BJ (cell line): Measurements from ENCODE around the gene CTSZ. TPM values are rescaled to one million over a fixed set of nuclear protein-coding genes. Genes with fewer than 3 reads are reported as not detected.

ENCODE experiments used
- CTCF ChIA-PET: fragments of 350-600 bp; formaldehyde crosslinking; extraction: SDS; loops from one replicate; lab custom pipeline; 2021; ENCODE audit warnings: antibody characterized with exemption, inconsistent platforms; lab: Yijun Ruan, JAX
- POLR2A ChIA-PET: fragments of 300-600 bp; sonication (Branson Sonifier 250); formaldehyde crosslinking; extraction: SDS; loops from one replicate; lab custom pipeline; 2021; ENCODE audit warnings: antibody characterized with exemption; lab: Charles Lee
- DNase-seq: peaks from one replicate; pipeline ENCODE4 v3.0.0-alpha.2; 2011; ENCODE audit warnings: low read depth
- H3K27me3 ChIP-seq: 2 replicates; pipeline ENCODE4 v1.6.0; 2011; ENCODE audit warnings: low read length; ENCODE audit not compliant: control insufficient read depth, insufficient read depth
- H3K36me3 ChIP-seq: 2 replicates; pipeline ENCODE4 v1.5.1; 2011; ENCODE audit warnings: low read length; ENCODE audit not compliant: control insufficient read depth, insufficient read depth
- H3K4me3 ChIP-seq: 2 replicates; pipeline ENCODE4 v1.5.1; 2011; ENCODE audit warnings: low read depth, mild to moderate bottlenecking, control low read depth, low read length
- CTCF ChIP-seq: IDR thresholded peaks from 2 replicates; pipeline ENCODE4 v1.5.1; 2011; ENCODE audit warnings: low read depth, mild to moderate bottlenecking, control low read depth, inconsistent platforms, low read length, moderate library complexity; ENCODE audit not compliant: insufficient read depth
- polyA minus RNA-seq: library from RNA; depleted of rRNA, polyadenylated mRNA; stranded (reverse); fragments of >200 nt; gene quantifications from 2 replicates; pipeline ENCODE4 v1.2.3, GENCODE V29; 2011; rRNA and poly(A)+ RNA removed
- polyA plus RNA-seq: library from polyadenylated mRNA; depleted of rRNA; stranded (reverse); fragments of >200 nt; gene quantifications from 2 replicates; pipeline ENCODE4 v1.2.3, GENCODE V29; 2011; rRNA removed

Gene CTSZ
- polyA plus RNA-seq (231 and 288 TPM in 2 replicates), polyA minus RNA-seq (101 and 132 TPM in 2 replicates)

GRCh38 chr20:59006864-59007664, at the start of gene CTSZ:
Gene CTSZ (minus strand): TSS chr20:59007254. CDS start chr20:59007128, 126 bp downstream.
- CTCF ChIA-PET, result no interaction called here
- H3K4me3 ChIP-seq, result peak within 1 kb of the TSS; percentile 86
- POLR2A ChIA-PET, result no interaction called here

GRCh38 chr20:59055302-59055701, 48.2 kb upstream of the CTSZ start:
- Histone ChIP-seq H3K36me3 (no peaks in the 10 kb centered on the region), H3K4me3 (no peak overlapping the region), H3K27me3 (peaks cover 9% of the 10 kb centered on the region)
- ChIA-PET CTCF (interaction anchor here (0.6 kb wide), 1 partner anchor 71 kb away, joined by 3 read pairs; no protein-coding TSS in a partner anchor), POLR2A (no interaction called here)
- DNase-seq, result no peak
- TF ChIP-seq CTCF, result peak; percentile 42

More at GRCh38 chr20:59006864-59007664, at the start of gene CTSZ:
- DNase-seq, result no peak
- no peaks in the 10 kb centered on the region for H3K27me3 ChIP-seq
- peaks cover 11% of the 10 kb centered on the region for H3K36me3 ChIP-seq
- no peak for TF ChIP-seq CTCF

GRCh38 chr20:59051666-59052185, 44.7 kb upstream of the CTSZ start:
- DNase-seq, result no peak
- POLR2A ChIA-PET, result no interaction called here
- CTCF ChIA-PET, result no interaction called here

GRCh38 chr20:59050437-59050836, 43.4 kb upstream of the CTSZ start:
- POLR2A ChIA-PET, result no interaction called here
- no peak overlapping the region for H3K4me3 ChIP-seq
- H3K27me3 ChIP-seq, result peaks cover 13% of the 10 kb centered on the region
- H3K36me3 ChIP-seq, result no peaks in the 10 kb centered on the region
- no peak for TF ChIP-seq CTCF
- CTCF ChIA-PET, result interaction anchor here (1.2 kb wide), 1 partner anchor 16 kb away, joined by 5 read pairs; no protein-coding TSS in a partner anchor
- DNase-seq, result no peak

More at GRCh38 chr20:59051666-59052185, 44.7 kb upstream of the CTSZ start:
- no peak for TF ChIP-seq CTCF
- H3K27me3 ChIP-seq, result peaks cover 13% of the 10 kb centered on the region
- no peaks in the 10 kb centered on the region for H3K36me3 ChIP-seq
- H3K4me3 ChIP-seq, result no peak overlapping the region

- peaks cover 13% of the 10 kb centered on the region for H3K27me3 ChIP-seq
- no peak overlapping the region for H3K4me3 ChIP-seq
- no peak for DNase-seq
- no peaks in the 10 kb centered on the region for H3K36me3 ChIP-seq
- CTCF ChIA-PET, result interaction anchor here (1.4 kb wide), 1 partner anchor 40 kb away, joined by 4 read pairs; no protein-coding TSS in a partner anchor
- POLR2A ChIA-PET, result no interaction called here
- TF ChIP-seq CTCF, result no peak
These were observed 41.6 kb upstream of the CTSZ start for GRCh38 chr20:59048681-59049030.
